HG03025 (cell line): Measurements from ENCODE around the gene KRTAP13-3.

ENCODE experiments used
- ATAC-seq: cut with Tn5 transposase; IDR thresholded peaks from one replicate; pipeline ENCODE4 v1.9.1; 2021; ENCODE audit warnings: mild to moderate bottlenecking, moderate library complexity; ENCODE audit not compliant: unreplicated experiment, low FRiP score

Gene KRTAP13-3, protein sequence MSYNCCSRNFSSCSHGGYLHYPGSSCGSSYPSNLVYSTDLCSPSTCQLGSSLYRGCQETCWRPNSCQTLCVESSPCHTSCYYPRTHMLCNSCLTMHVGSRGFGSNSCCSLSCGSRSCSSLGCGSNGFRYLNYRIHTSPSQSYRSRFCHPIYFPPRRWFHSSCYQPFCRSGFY

GRCh38 chr21:30425826-30426225, at the start of gene KRTAP13-3:
Gene KRTAP13-3 (minus strand): TSS chr21:30425926. CDS start chr21:30425912, 14 bp downstream.
- ATAC-seq: no peak

DNA sequence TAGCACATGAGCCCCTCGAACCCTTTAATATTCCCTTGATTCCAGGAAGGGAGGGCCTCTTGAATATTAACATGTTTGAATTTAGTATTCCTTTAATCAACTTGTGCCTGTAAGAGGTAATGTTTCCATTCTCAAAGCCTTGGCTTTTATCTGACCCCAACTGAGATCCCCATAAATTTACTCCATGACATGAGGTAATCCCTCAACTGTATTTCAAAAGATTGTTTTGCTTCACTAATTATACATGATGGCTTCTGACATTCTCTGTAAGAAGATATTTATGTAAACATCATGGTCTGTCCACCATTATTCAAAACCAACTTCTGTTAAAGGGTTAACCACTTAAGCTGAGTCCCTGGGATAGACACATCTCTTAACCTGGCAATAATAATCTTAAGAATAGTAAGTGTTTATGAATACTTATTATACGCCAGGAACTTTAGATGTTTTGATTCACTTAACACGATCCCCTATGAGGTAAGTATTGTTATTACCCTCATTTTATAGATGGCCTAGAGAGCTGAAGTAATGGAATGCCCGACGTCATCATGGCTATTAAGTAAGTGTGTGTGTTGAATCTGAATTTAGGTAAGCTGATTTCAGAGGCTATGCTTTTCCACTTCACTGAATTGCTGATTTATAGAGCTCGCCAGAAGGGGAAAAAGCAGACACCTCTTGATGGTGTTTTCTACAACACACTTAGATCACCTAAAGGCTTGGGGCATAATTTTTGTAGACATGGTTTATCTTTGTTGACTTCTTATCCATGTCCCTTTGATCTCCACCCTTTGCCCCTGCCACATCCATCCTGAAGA, 43.4 kb upstream of the KRTAP13-3 start:
- no peak for ATAC-seq

DNA sequence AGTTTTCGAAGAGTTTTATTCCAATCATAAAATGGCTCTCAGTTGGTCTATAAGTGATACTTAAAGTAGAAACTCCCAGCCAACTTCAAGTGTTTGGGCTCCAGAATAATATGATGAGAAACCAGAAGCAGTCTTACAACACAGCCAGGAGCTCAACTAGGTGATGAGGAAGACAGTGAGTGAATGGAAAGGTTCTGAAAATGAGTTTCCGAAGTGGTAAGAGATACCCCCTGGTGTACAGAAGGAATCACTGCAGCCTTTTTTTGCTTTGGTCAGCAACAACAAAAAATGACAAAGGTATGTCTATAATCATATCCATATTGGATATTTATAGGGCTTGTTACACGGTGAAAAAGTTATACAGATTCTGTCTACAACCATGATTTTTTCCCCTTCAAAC, 38.0 kb upstream of the KRTAP13-3 start:
- ATAC-seq: no peak

DNA sequence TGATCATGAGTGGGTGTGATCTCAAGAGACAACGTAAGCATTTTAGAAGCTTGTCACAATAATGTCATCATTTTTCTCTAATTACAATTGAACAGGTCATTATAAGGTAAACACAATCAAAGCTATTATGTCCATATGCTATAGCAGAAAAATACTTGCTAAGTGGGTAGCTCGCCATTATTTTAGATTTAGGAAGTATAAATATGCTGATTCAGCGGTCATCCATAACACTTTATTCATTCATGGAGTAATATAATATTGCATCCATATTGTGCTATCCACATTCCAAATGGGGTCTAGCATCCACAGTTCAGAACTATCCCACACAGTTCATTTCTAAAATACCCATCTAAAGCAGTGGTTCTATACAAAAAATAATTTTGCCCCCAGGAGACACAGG, 22.8 kb upstream of the KRTAP13-3 start:
- no peak for ATAC-seq

DNA sequence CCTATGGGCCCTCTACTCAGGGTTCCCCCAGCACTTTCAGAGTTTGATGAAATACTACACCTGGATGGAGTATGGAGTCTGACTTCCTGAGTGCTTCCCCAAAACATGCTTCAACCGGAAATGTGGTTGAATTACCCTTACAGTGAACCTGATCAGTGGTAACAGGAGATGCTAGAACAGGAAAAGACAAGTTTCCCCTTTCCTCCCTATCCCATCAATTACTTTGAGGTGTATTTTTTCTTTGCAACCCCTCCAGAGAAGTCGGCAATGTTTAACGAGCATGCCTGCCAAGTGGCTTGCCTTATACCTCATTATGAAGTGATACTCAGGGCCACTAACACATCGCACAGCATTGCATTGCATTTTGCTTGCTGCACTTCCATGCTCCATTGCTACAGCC, 21.3 kb upstream of the KRTAP13-3 start:
- no peak for ATAC-seq

DNA sequence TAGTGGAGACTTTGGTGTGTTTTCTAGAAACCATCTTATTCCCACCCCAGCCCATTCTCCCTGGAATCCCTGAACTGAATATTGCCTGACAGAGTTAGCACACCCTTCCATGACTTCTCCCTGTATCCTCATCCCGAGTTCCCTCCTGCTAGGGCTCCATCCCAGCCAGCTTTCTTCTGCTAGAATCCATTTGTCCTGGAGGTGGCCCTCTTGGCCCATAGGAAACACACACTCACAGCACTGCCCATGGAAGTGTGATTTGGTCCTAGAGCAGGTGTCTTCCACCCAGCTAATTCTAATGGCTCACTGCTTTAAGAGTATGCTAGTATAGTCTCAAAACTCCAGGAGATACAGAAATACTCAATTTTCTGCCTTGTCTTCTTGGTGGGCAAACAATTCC, 18.5 kb upstream of the KRTAP13-3 start:
- ATAC-seq: no peak

DNA sequence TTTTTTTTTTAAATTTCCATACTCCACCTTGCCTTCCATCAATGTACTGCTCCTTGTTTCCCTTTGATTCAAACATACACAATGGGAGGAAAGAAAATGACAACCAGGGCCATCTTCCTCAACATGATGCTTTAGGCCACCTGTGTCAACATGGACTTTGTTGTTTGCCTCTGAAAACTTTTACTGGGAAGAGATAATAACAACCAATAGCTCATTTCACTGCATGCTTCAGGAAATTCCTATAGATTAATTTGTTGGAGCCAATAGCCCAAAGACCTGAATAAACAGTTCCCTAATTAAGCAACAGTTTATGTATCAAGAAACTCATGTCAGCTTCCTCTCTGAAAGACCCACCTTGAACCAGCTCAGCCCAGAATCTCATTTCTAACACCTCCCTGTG, 17.5 kb upstream of the KRTAP13-3 start:
- ATAC-seq: no peak

GRCh38 chr21:30439975-30440374, 14.2 kb upstream of the KRTAP13-3 start, which contains the start of gene KRTAP15-1:
Gene KRTAP15-1 (plus strand): TSS chr21:30440275. CDS start chr21:30440328, 53 bp downstream.
- no peak for ATAC-seq

GRCh38 chr21:30437010-30437565, 11.4 kb upstream of the KRTAP13-3 start:
- no peak for ATAC-seq

DNA sequence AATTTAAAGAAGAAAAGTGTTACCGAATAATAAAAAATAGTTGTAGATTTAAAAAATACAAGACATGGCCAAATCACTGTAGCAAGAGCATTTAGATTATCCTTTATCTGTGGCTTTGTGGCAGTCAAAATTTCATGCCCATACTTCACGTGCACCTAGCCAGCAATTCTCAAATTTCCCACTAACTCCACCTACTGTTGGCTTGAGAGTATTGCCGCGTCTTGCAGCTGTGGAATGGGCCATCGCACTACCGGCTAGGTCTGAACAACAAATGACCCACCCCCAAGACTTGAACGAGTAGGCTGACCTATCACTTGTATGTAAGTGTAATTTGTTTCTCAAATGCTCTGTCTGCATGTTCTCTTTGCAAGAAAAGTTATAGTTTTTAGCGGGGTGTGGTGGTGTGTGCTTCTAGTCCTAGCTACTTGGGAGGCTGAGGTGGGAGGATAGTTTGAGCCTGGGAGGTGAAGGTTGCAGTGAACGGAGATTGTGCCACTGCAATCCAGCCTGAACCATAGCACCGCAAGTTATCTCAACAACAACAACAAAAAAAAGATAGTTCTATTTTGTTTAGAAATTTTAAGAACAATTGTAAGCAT, 8.4 kb upstream of the KRTAP13-3 start:
- no peak for ATAC-seq

DNA sequence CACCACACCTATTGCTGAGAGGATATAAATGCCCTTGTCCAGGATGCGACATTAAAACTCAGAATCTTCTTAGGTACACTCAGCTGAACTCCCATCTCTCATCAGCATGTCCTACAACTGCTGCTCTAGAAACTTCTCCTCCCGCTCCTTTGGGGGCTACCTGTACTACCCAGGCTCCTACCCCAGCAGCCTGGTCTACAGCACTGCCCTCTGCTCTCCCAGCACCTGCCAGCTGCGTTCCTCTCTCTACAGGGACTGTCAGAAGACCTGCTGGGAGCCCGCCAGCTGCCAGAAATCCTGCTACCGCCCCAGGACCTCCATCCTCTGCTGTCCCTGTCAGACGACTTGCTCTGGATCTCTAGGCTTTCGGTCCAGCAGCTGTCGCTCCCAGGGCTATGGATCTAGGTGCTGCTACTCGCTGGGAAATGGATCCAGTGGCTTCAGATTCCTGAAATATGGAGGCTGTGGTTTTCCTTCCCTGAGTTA, 4.5 kb upstream of the KRTAP13-3 start, which contains the start of gene KRTAP13-4:
KRTAP13-4 (plus strand) TSS at position 51 of the 486 bp plus-strand sequence; CDS start at position 107, 56 bp downstream.
- ATAC-seq: no peak

- ATAC-seq: no peak
Measured at GRCh38 chr21:30426731-30427130, 1.0 kb upstream of the KRTAP13-3 start.

DNA sequence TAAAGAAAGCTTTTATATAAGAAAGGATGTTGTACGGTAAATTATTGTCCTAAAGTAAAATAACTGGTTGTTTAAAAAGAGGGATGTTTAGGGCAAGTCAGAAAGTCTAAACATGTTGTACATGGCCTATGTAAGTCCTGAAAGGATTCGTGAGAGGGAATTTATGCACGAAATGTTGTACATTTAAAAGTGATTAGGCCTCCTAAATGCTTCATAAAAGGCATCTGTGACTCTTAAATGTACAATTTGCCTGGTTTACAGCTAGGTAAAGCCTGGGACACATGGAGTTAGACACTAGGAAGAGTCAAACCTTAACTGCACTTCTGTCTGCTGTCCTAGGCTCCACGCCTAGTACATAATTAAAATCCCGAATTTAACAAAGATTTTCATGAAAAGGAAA, 9.7 kb downstream of the KRTAP13-3 start:
- ATAC-seq: no peak

DNA sequence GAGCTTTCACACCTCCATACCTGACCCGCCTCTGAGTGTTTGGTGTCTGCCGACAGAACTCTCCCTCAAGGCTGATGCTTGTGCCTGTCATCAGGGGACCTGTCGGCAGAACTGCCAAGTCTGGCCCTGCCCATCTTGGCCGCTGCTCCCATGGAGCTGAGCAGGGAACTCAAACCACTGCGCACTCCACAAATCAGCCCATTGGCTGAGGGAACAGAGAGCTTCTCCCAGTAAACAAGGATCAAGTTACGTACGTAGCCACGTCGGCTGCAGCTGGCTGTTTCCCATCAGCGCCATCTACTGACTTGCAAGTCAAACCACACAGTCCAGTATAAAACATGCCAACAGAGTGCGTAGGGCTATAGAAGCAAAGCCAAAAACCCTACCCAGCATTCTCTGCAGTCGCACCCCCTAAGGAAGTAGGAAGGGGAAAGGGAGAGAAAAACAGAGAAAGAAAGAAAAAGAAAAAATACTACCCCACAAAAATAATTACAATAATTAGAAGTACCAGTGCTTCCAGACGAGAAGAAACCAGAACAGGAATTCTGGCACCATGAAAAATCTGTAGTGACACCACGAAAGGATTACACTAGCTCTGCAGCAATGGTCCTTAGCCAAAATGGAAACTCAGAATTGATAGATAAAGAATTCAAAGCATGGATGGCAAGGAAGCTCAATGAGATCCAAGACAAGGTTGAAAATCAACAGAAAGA, 16.8 kb downstream of the KRTAP13-3 start:
- no peak for ATAC-seq

GRCh38 chr21:30395731-30396130, 30.0 kb downstream of the KRTAP13-3 start, which contains the start of gene KRTAP13-1:
Gene KRTAP13-1 (plus strand): TSS chr21:30396031. CDS start chr21:30396087, 56 bp downstream.
- no peak for ATAC-seq

- ATAC-seq: no peak
Measured at GRCh38 chr21:30391492-30392025, 34.2 kb downstream of the KRTAP13-3 start.

- no peak for ATAC-seq
Measured at GRCh38 chr21:30382201-30382600, 43.5 kb downstream of the KRTAP13-3 start.
